BE2C (cell line): ENCODE measurements around the gene RPS6KA3.

Source experiments
- DNase-seq: peaks from one replicate; pipeline ENCODE4 v3.0.0-alpha.2; 2020
- H3K27me3 ChIP-seq: fragments of 250-450 bp; sonication (Bioruptor Pico); 2 replicates; pipeline ENCODE4 v1.5.1; 2020; ENCODE audit warnings: mild to moderate bottlenecking
- H3K36me3 ChIP-seq: fragments of 250-450 bp; sonication (Bioruptor Pico); 2 replicates; pipeline ENCODE4 v1.5.1; 2020; ENCODE audit warnings: mild to moderate bottlenecking
- H3K4me1 ChIP-seq: fragments of 250-450 bp; sonication (Bioruptor Pico); 2 replicates; pipeline ENCODE4 v1.5.1; 2020
- H3K4me3 ChIP-seq: 2 replicates; pipeline ENCODE4 v1.5.1; 2011; ENCODE audit warnings: low read depth, low read length
- H3K9me3 ChIP-seq: fragments of 250-450 bp; sonication (Bioruptor Pico); 2 replicates; pipeline ENCODE4 v1.5.1; 2020
- TF ChIP-seq, protein P1 (sequence below): IDR thresholded peaks from 2 replicates; pipeline ENCODE4 v1.5.1; 2012; ENCODE audit warnings: mild to moderate bottlenecking, low read depth, low read length

Gene RPS6KA3

GRCh38 chrX:20309806-20310205 lies 43.1 kb upstream of the RPS6KA3 start:
- Histone ChIP-seq H3K9me3 (no peaks in the 10 kb centered on the region), H3K36me3 (no peaks in the 10 kb centered on the region), H3K4me3 (no peak overlapping the region), H3K4me1 (no peaks in the 10 kb centered on the region), H3K27me3 (no peaks in the 10 kb centered on the region)
- TF ChIP-seq, protein P1, sequence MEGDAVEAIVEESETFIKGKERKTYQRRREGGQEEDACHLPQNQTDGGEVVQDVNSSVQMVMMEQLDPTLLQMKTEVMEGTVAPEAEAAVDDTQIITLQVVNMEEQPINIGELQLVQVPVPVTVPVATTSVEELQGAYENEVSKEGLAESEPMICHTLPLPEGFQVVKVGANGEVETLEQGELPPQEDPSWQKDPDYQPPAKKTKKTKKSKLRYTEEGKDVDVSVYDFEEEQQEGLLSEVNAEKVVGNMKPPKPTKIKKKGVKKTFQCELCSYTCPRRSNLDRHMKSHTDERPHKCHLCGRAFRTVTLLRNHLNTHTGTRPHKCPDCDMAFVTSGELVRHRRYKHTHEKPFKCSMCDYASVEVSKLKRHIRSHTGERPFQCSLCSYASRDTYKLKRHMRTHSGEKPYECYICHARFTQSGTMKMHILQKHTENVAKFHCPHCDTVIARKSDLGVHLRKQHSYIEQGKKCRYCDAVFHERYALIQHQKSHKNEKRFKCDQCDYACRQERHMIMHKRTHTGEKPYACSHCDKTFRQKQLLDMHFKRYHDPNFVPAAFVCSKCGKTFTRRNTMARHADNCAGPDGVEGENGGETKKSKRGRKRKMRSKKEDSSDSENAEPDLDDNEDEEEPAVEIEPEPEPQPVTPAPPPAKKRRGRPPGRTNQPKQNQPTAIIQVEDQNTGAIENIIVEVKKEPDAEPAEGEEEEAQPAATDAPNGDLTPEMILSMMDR = no peak
- DNase-seq = no peak

DNA sequence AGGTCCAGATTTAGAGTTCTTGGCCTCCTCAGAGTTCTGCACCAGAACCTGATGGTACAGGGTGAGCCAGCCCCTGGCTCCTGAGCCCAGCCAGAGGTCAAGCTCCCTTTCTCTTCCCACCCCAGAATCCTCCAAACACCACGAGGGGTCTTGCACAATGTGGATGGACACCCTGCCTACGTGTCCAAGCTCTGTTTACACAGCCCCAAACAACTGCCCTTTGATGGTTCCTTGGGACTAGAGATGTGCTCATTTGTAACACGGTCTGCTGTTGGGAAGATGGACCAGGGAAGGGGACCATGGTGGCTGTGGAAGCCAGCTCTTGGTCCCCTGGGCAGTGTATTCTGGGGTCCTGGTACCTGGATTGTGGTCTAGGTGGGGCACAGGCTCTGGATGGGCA lies 40.0 kb upstream of the RPS6KA3 start:
- DNase-seq = no peak
- H3K9me3 ChIP-seq = no peaks in the 10 kb centered on the region
- TF ChIP-seq, protein P1 = no peak
- H3K36me3 ChIP-seq = no peaks in the 10 kb centered on the region
- H3K4me3 ChIP-seq = no peak overlapping the region
- H3K4me1 ChIP-seq = no peaks in the 10 kb centered on the region
- H3K27me3 ChIP-seq = no peaks in the 10 kb centered on the region

- Histone ChIP-seq H3K27me3 (no peaks in the 10 kb centered on the region), H3K36me3 (no peaks in the 10 kb centered on the region), H3K4me1 (no peaks in the 10 kb centered on the region), H3K9me3 (no peaks in the 10 kb centered on the region), H3K4me3 (no peak overlapping the region)
- TF ChIP-seq, protein P1 = no peak
- DNase-seq = no peak
These were observed 34.1 kb upstream of the RPS6KA3 start for GRCh38 chrX:20300822-20301221.

DNA sequence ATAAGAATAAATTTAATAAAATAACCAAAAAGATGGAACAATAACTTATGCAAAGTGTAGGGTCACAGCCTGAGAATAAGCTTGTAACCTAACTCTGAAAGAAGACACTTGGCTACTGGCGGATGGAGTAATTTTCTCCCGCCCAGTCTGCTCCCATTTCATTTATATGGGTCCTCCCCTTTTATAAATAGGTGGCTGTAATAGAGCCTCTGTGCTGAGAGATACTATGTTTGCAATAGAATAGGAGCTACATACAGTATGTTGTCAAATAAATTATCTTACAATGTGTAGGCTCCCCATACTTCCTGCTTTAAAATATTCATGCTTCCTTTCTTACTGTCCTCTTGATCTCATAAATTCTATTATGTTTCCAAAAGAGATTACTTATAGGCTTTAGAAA lies 28.2 kb upstream of the RPS6KA3 start:
- TF ChIP-seq, protein P1 = no peak
- Histone ChIP-seq H3K4me3 (no peak overlapping the region), H3K9me3 (no peaks in the 10 kb centered on the region)

DNA sequence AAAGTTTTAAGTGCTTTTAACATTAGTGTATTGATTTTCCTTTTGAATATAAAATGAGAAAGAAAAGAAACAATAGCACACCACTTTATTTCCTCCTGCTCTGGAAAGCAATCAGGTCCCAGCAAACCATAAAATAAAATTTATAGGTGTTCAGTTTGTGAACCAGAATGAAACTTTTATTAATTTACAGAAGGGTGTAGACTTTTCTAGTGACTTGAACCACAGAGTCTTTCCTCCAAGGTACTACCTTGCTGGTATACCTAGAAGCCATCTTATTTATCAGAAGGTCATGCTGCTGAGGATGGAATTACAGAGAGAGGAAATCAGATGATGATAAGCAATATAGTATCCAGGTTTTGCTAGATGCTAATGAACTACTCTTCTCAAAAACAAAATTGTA lies 27.6 kb upstream of the RPS6KA3 start:
- no peak for DNase-seq
- Histone ChIP-seq H3K4me1 (no peaks in the 10 kb centered on the region), H3K4me3 (no peak overlapping the region), H3K9me3 (no peaks in the 10 kb centered on the region), H3K27me3 (no peaks in the 10 kb centered on the region), H3K36me3 (no peaks in the 10 kb centered on the region)
- TF ChIP-seq, protein P1 = no peak

More for the DNA sequence above, 28.2 kb upstream of the RPS6KA3 start:
- H3K36me3 ChIP-seq = no peaks in the 10 kb centered on the region
- no peak for DNase-seq
- no peaks in the 10 kb centered on the region for H3K4me1 ChIP-seq
- no peaks in the 10 kb centered on the region for H3K27me3 ChIP-seq

DNA sequence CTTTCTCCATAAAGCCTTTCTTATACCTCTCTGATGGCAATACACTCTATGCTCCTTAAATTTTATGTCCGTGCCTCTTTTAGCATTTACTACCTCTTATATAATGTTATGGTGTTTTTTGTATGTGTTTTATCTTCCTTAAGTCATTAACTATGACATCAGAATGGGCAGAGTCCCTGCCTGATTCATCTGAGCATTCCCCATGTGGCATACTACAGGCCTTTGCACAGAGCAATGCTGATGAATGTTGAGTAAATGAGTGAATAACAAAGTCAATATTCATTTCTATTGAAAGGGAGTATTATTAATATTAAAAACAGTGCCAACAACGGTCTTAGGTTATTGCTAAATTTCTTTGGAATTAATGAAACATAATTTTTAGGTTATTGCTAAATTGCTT lies 18.8 kb upstream of the RPS6KA3 start:
- TF ChIP-seq, protein P1 = no peak
- no peaks in the 10 kb centered on the region for H3K36me3 ChIP-seq
- no peaks in the 10 kb centered on the region for H3K4me1 ChIP-seq
- H3K9me3 ChIP-seq = no peaks in the 10 kb centered on the region
- no peak overlapping the region for H3K4me3 ChIP-seq
- DNase-seq = no peak
- no peaks in the 10 kb centered on the region for H3K27me3 ChIP-seq
